ENCODE measurements around the gene FAF2.

- no peak for TF ChIP-seq CTCF (IDR thresholded peaks at IDR 0.05)
- TF ChIP-seq EP300 (IDR thresholded peaks at IDR 0.05) = no peak
Measured at GRCh38 chr5:176474476-176474875, 26.3 kb downstream of the FAF2 start.

All from gastroesophageal sphincter (tissue), 3 donors.